SK-N-SH treated with all-trans-retinoic acid at 6 μM for 48 hours (cell line): ENCODE results near the gene DPP7.

ENCODE experiments used
- ATAC-seq: fragments of 200-7000 bp; cut with Tn5 transposase; 3 replicates; pipeline ENCODE4 v1.9.1; 2020; ENCODE audit warnings: mild to moderate bottlenecking, moderate library complexity
- BACH2 ChIP-seq: fragments of 250-450 bp; sonication (Bioruptor Pico); IDR thresholded peaks from 2 replicates; pipeline ENCODE4 v1.9.0; 2021; ENCODE audit warnings: mild to moderate bottlenecking, borderline replicate concordance
- CREB5 ChIP-seq: fragments of 250-450 bp; sonication (Bioruptor Pico); IDR thresholded peaks from 2 replicates; pipeline ENCODE4 v1.5.1; 2020; ENCODE audit warnings: low read depth, mild to moderate bottlenecking, moderate library complexity
- CSDC2 ChIP-seq: fragments of 250-450 bp; sonication (Bioruptor Pico); IDR thresholded peaks from 2 replicates; pipeline ENCODE4 v1.5.0; 2020; ENCODE audit warnings: mild to moderate bottlenecking, moderate library complexity
- CSRNP3 ChIP-seq: fragments of 250-450 bp; sonication (Bioruptor Pico); IDR thresholded peaks from 2 replicates; pipeline ENCODE4 v1.5.1; 2021; ENCODE audit warnings: mild to moderate bottlenecking, moderate library complexity
- GLIS3 ChIP-seq: fragments of 250-450 bp; sonication (Bioruptor Pico); IDR thresholded peaks from 2 replicates; pipeline ENCODE4 v1.5.0; 2020; ENCODE audit warnings: mild to moderate bottlenecking, moderate library complexity
- ISL1 ChIP-seq: fragments of 250-450 bp; sonication (Bioruptor Pico); IDR thresholded peaks from 2 replicates; pipeline ENCODE4 v2.1.2; 2022; ENCODE audit warnings: mild to moderate bottlenecking, moderate library complexity
- OSR1 ChIP-seq: fragments of 250-450 bp; sonication (Bioruptor Pico); IDR thresholded peaks from 2 replicates; pipeline ENCODE4 v1.8.0; 2022; ENCODE audit warnings: moderate library complexity, mild to moderate bottlenecking, inconsistent platforms
- SNAI2 ChIP-seq: fragments of 250-450 bp; sonication (Bioruptor Pico); IDR thresholded peaks from 2 replicates; pipeline ENCODE4 v1.5.0; 2020; ENCODE audit warnings: mild to moderate bottlenecking, moderate library complexity
- TSHZ2 ChIP-seq: fragments of 250-450 bp; sonication (Bioruptor Pico); IDR thresholded peaks from 2 replicates; pipeline ENCODE4 v1.5.0; 2020; ENCODE audit warnings: mild to moderate bottlenecking, moderate library complexity
- ZC3H10 ChIP-seq: fragments of 250-450 bp; sonication (Bioruptor Pico); IDR thresholded peaks from 2 replicates; pipeline ENCODE4 v1.5.1; 2021; ENCODE audit warnings: mild to moderate bottlenecking, moderate library complexity
- ZFP3 ChIP-seq: fragments of 250-450 bp; sonication (Bioruptor Pico); IDR thresholded peaks from 2 replicates; pipeline ENCODE4 v1.5.0; 2020; ENCODE audit warnings: mild to moderate bottlenecking, moderate library complexity
- ZNF565 ChIP-seq: fragments of 450-650 bp; formaldehyde crosslinking; conservative IDR thresholded peaks from 2 replicates; pipeline ENCODE4 v1.5.0; 2020; ENCODE audit warnings: low read depth, mild to moderate bottlenecking, moderate library complexity
- ZNF70 ChIP-seq: fragments of 450-650 bp; formaldehyde crosslinking; IDR thresholded peaks from 2 replicates; pipeline ENCODE4 v1.5.0; 2020; ENCODE audit warnings: mild to moderate bottlenecking, moderate library complexity
- ZNF8 ChIP-seq: fragments of 450-650 bp; formaldehyde crosslinking; IDR thresholded peaks from 2 replicates; pipeline ENCODE4 v1.5.0; 2020; ENCODE audit warnings: mild to moderate bottlenecking, moderate library complexity

DPP7 gene

DNA sequence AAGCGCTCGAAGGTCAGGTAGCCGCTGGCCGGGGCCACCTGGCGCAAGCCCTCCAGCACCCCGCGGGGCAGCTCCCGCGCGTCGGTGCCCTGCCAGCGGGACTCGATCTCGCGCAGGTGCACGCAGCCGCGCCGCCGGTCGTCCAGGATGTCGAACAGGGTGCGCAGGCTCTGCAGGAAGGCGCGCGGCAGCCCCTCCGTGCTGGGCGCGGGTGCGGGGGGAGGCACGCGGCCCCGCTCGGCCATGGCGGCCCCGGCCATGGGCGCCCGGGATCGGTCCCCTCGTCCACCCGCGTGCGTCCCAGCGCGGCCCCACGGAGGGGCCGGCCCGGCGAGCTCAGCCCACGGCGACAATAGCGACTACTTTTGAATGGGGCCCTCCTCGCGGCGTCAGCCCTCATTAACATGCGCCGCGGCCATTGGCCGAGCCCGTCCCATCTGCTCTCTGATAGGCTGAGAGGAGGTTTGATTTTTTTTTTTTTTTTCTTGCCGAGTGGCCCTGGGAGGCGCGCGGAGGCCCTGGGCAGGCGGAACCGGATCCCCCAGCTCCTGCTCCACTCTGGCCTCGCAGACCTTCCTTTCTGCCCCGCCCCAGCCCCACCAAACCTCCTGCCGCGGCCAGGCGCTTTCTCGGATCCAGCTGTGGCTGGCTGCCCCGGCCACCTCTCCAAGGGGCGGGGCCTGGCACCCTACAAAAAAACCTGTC lies 44.2 kb downstream of the DPP7 start, which contains the start of gene SAPCD2:
TSS of gene SAPCD2 (minus strand) at position 357 of the 705 bp plus-strand sequence. CDS start at position 260, 97 bp downstream.
- peak; percentile 94 for ATAC-seq

GRCh38 chr9:137069508-137070091 lies 44.9 kb downstream of the DPP7 start:
- ATAC-seq, result no peak
- TF ChIP-seq ZFP3 (CRISPR knock-in tag) (no peak), CREB5 (CRISPR knock-in tag) (no peak), ZNF8 (CRISPR knock-in tag) (no peak), ZNF565 (CRISPR knock-in tag) (no peak)

More for the DNA sequence above, 44.2 kb downstream of the DPP7 start, which contains the start of gene SAPCD2:
- no peak for TF ChIP-seq SNAI2
- 0 out of 2 replicates have a peak, but pooled peaks have one; percentile 15 for TF ChIP-seq TSHZ2
- TF ChIP-seq CREB5 (CRISPR knock-in tag), result no peak

DNA sequence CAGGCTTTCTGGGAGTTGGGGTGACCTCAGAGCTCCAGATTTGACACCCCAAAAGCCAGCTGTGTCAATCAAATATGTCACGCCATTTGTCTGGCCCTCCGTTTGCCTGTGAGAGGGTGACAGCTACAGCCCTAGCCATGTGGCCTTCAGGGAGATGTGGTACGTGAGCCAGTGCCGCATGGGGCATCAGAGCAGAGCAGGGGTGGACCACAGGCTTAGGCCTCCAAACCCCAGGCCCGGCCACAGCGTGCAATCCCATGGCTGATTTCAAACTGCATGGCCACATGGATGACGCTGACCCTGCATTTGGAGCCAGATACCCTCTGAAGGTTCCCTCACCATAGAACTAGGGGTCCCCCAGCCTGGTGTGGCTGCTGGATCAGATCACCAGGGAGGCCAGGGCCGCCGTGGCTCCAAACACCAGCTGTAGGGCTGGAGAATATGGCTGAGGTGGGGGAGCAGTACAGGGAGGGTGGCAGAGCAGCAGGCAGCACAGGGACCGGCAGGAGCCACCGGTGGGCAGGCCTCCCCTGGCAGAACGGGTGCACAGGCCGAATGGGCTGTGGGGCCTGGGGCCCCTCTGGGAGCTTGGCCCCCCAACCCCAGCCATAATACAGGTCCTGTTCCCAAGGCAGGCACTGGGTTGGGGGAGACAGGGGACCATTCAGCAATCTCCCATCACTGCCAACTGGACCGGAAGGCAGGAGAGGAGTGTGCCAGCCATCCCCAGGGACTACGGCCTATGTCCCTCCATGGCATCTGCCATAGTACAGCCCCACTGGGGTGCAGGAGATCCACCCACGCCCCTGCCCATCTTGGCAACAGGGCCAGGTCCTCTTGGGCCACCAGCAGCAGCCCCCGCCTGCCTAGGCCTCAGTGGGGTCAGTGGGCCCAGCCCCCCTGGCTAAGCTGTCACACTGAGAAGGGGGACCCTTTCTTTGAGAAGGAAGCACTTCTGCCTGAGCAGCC lies 45.7 kb downstream of the DPP7 start:
- ATAC-seq, result no peak
- TF ChIP-seq ZC3H10 (CRISPR knock-in tag) (no peak), CSRNP3 (CRISPR knock-in tag) (no peak), BACH2 (no peak), OSR1 (CRISPR knock-in tag) (no peak), CSDC2 (CRISPR knock-in tag) (no peak), SNAI2 (no peak), CREB5 (CRISPR knock-in tag) (no peak), ISL1 (CRISPR knock-in tag) (no peak), ZNF70 (no peak), GLIS3 (CRISPR knock-in tag) (no peak), TSHZ2 (no peak)
